PC-9 (cell line): ENCODE measurements around the gene ADAP1.

Experiments used
- EZH2 ChIP-seq: fragments of 200-600 bp; sonication (generic); IDR thresholded peaks from 2 replicates; pipeline ENCODE4 v1.8.0; 2017; ENCODE audit warnings: antibody characterized with exemption, low read depth
- TF ChIP-seq, protein P1 (sequence below): fragments of 200-600 bp; sonication (generic); conservative IDR thresholded peaks from 2 replicates; pipeline ENCODE4 v1.6.1; 2017; ENCODE audit warnings: mixed run types, antibody characterized with exemption, mild to moderate bottlenecking, moderate library complexity

DNA sequence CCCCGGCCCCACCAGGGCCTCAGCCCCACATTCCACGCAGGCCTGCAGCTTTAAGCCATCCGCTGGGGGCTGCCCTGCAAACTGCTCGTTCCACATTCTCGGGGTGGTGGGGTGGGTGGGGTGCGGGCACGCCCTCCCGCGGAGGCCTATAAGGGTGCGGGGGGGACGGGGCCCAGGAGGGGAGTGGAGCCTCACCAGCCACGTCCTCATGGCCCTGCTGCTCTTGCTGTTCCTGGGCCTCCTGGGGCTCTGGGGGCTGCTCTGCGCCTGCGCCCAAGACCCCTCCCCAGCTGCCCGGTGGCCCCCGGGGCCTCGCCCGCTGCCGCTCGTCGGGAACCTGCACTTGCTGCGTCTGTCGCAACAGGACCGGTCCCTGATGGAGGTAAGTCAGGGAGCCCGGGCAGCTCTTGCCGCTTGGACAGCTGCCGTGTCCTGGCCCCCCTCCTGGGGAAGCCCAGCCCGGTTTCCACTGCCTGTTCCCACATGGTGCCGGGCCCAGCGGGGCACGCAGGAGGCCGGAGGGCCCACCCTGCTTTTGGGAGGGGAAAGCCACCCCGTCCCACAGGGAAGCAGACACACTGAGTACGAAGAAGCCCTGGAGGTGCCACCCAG lies 28.6 kb upstream of the ADAP1 start, which contains the start of gene CYP2W1:
- no peak for TF ChIP-seq EZH2
- TF ChIP-seq, protein P1, sequence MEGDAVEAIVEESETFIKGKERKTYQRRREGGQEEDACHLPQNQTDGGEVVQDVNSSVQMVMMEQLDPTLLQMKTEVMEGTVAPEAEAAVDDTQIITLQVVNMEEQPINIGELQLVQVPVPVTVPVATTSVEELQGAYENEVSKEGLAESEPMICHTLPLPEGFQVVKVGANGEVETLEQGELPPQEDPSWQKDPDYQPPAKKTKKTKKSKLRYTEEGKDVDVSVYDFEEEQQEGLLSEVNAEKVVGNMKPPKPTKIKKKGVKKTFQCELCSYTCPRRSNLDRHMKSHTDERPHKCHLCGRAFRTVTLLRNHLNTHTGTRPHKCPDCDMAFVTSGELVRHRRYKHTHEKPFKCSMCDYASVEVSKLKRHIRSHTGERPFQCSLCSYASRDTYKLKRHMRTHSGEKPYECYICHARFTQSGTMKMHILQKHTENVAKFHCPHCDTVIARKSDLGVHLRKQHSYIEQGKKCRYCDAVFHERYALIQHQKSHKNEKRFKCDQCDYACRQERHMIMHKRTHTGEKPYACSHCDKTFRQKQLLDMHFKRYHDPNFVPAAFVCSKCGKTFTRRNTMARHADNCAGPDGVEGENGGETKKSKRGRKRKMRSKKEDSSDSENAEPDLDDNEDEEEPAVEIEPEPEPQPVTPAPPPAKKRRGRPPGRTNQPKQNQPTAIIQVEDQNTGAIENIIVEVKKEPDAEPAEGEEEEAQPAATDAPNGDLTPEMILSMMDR: no peak
